Neural cell (in vitro differentiated cells): ENCODE measurements around the gene ST3GAL3. TPM values are rescaled to one million over a fixed set of nuclear protein-coding genes. Genes with fewer than 3 reads are reported as not detected.

Source experiments
- H2AFZ ChIP-seq: fragments of 200-600, 300-800 bp; sonication (generic), shearing (Covaris generic); 2 replicates; pipeline ENCODE4 v1.6.0; 2014; ENCODE audit warnings: low read depth, mild to moderate bottlenecking, antibody characterized with exemption, low read length, moderate library complexity
- H3F3A ChIP-seq: fragments of 200-600 bp; shearing (Covaris generic); 2 replicates; pipeline ENCODE4 v1.6.1; 2016; ENCODE audit warnings: mild to moderate bottlenecking, moderate library complexity, mixed read lengths, antibody characterized with exemption, low read length; ENCODE audit not compliant: insufficient read depth, poor library complexity, severe bottlenecking
- H3K27ac ChIP-seq: fragments of 200-600, 300-800 bp; sonication (generic), shearing (Covaris generic); 2 replicates; pipeline ENCODE4 v1.5.1; 2014; ENCODE audit warnings: mild to moderate bottlenecking, low read length, moderate library complexity
- H3K27me3 ChIP-seq: fragments of 300-800, 200-600 bp; sonication (generic), shearing (Covaris generic); 2 replicates; pipeline ENCODE4 v1.6.0; 2014; ENCODE audit warnings: mild to moderate bottlenecking, low read depth, low read length, moderate library complexity; ENCODE audit not compliant: insufficient read depth
- H3K36me3 ChIP-seq: fragments of 300-800, 200-600 bp; sonication (generic), shearing (Covaris generic); 2 replicates; pipeline ENCODE4 v1.5.1; 2014; ENCODE audit warnings: mild to moderate bottlenecking, antibody characterized with exemption, low read length, moderate library complexity; ENCODE audit not compliant: insufficient read depth
- H3K4me2 ChIP-seq: fragments of 300-800, 200-600 bp; sonication (generic), shearing (Covaris generic); 2 replicates; pipeline ENCODE4 v1.6.0; 2014; ENCODE audit warnings: mild to moderate bottlenecking, low read length
- H3K4me3 ChIP-seq: fragments of 300-800, 200-600 bp; sonication (generic), shearing (Covaris generic); 2 replicates; pipeline ENCODE4 v1.5.1; 2014; ENCODE audit warnings: mild to moderate bottlenecking, low read length, moderate library complexity
- H3K79me2 ChIP-seq: fragments of 200-600 bp; shearing (Covaris generic); replicated peaks from 2 replicates; pipeline ENCODE4 v1.6.0; 2014; ENCODE audit warnings: mild to moderate bottlenecking, low read length, moderate library complexity; ENCODE audit not compliant: insufficient read depth
- H3K9ac ChIP-seq: fragments of 300-800, 200-600 bp; sonication (generic), shearing (Covaris generic); 2 replicates; pipeline ENCODE4 v1.6.1; 2016; ENCODE audit warnings: mild to moderate bottlenecking, low read length, mixed read lengths
- H3K9me2 ChIP-seq: fragments of 200-600 bp; shearing (Covaris generic); 2 replicates; pipeline ENCODE4 v1.6.1; 2016; ENCODE audit warnings: mild to moderate bottlenecking, low read length, mixed read lengths; ENCODE audit not compliant: insufficient read depth
- H3K9me3 ChIP-seq: fragments of 200-600, 300-800 bp; sonication (generic), shearing (Covaris generic); 2 replicates; pipeline ENCODE4 v1.6.1; 2016; ENCODE audit warnings: mild to moderate bottlenecking, mixed run types, low read length, moderate library complexity, mixed read lengths
- H4K20me1 ChIP-seq: fragments of 200-600 bp; shearing (Covaris generic); 2 replicates; pipeline ENCODE4 v1.6.1; 2016; ENCODE audit warnings: mild to moderate bottlenecking, mixed run types; ENCODE audit not compliant: insufficient read depth
- EP300 ChIP-seq: fragments of 450-650 bp; conservative IDR thresholded peaks from 2 replicates; pipeline ENCODE4 v1.6.1; 2014; ENCODE audit warnings: antibody characterized with exemption, mild to moderate bottlenecking, moderate library complexity; ENCODE audit not compliant: poor library complexity, severe bottlenecking
- EZH2 ChIP-seq: fragments of 200-600, 300-800 bp; shearing (Covaris generic), sonication (generic); IDR thresholded peaks from 2 replicates; pipeline ENCODE4 v1.6.1; 2014; ENCODE audit warnings: antibody characterized with exemption, low read length, borderline replicate concordance, mild to moderate bottlenecking; ENCODE audit not compliant: insufficient read depth, poor library complexity, severe bottlenecking
- MXI1 ChIP-seq: fragments of 450-650 bp; conservative IDR thresholded peaks from 2 replicates; pipeline ENCODE4 v1.6.1; 2014; ENCODE audit warnings: antibody characterized with exemption, mild to moderate bottlenecking; ENCODE audit not compliant: poor library complexity, severe bottlenecking
- POLR2AphosphoS5 ChIP-seq: IDR thresholded peaks from 2 replicates; pipeline ENCODE4 v1.6.1; 2012
- RAD21 ChIP-seq: fragments of 450-650 bp; conservative IDR thresholded peaks from 2 replicates; pipeline ENCODE4 v1.6.1; 2014; ENCODE audit warnings: antibody characterized with exemption, mild to moderate bottlenecking, moderate library complexity
- SMC3 ChIP-seq: fragments of 450-650 bp; conservative IDR thresholded peaks from 2 replicates; pipeline ENCODE4 v1.6.1; 2014; ENCODE audit warnings: antibody characterized with exemption, mild to moderate bottlenecking, moderate library complexity; ENCODE audit not compliant: poor library complexity
- TAF1 ChIP-seq: IDR thresholded peaks from 2 replicates; pipeline ENCODE4 v1.6.1; 2012; ENCODE audit warnings: low read depth
- polyA plus RNA-seq: library from polyadenylated mRNA; depleted of rRNA; stranded (reverse); fragments of >200 nt; gene quantifications from 2 replicates; pipeline ENCODE4 v1.2.3, GENCODE V29; 2014
- TF ChIP-seq, protein P1 (sequence below): IDR thresholded peaks from 2 replicates; pipeline ENCODE4 v1.6.1; 2012; ENCODE audit warnings: borderline replicate concordance
- TF ChIP-seq, protein P2 (sequence below): fragments of 450-650 bp; IDR thresholded peaks from 2 replicates; pipeline ENCODE4 v1.5.1; 2014; ENCODE audit warnings: antibody characterized with exemption, mild to moderate bottlenecking, moderate library complexity; ENCODE audit not compliant: poor library complexity, severe bottlenecking

The ST3GAL3 gene
- polyA plus RNA-seq, 1 donor from 2014 or later: 36.8 TPM

DNA sequence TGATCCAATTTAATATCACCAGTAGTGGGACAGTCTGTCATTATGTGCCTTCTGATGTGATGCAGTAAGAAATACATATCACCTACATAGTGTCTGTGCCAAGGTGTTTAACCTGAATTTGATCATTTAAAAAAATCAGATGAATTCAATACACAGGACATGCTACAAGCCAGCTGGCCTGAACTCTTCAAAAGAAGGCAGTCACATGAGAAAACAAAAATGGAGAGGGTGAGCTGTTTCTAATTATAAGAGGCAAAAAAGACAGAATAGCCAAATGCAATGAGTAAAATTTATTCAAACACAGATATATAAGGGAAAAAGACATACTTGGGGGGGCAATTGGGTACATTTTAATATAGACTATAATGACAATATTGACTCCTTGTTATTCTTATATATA lies 66.5 kb downstream of the ST3GAL3 start:
- no peak for TF ChIP-seq EZH2
- no peaks in the 10 kb centered on the region for H3K27me3 ChIP-seq
- H3K9ac ChIP-seq: no peak overlapping the region
- H4K20me1 ChIP-seq: no peaks in the 10 kb centered on the region
- no peaks in the 10 kb centered on the region for H3K9me3 ChIP-seq
- H3K27ac ChIP-seq: no peak overlapping the region
- H3K79me2 ChIP-seq: no peaks in the 10 kb centered on the region
- H3K4me2 ChIP-seq: no peak overlapping the region
- no peaks in the 10 kb centered on the region for H3K36me3 ChIP-seq
- no peak overlapping the region for H3K4me3 ChIP-seq
- no peaks in the 10 kb centered on the region for H3K9me2 ChIP-seq
- H3F3A ChIP-seq: no peaks in the 10 kb centered on the region
- no peak overlapping the region for H2AFZ ChIP-seq

DNA sequence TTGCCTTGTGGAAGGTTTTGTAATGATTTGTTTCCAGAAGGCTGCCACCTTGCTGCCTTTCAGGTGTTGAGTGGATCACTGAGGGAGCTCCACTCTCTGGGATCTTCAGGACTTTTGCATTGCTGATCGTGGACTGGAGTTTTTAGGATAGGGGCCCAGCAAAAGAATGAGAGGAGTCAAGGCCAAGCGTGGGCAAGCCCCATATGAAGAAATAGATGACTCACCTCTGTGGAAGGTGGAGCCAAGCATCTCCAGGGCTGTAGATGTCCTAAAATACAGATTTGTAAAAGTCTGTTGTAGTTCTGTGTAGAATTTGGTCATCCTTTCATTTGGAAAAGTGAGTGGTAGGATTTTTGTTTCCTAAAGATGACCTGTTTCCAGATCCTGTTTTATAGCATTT lies 67.0 kb downstream of the ST3GAL3 start:
- H3F3A ChIP-seq: no peaks in the 10 kb centered on the region
- H3K27me3 ChIP-seq: no peaks in the 10 kb centered on the region
- H2AFZ ChIP-seq: no peak overlapping the region
- H4K20me1 ChIP-seq: no peaks in the 10 kb centered on the region
- H3K4me3 ChIP-seq: no peak overlapping the region
- no peaks in the 10 kb centered on the region for H3K79me2 ChIP-seq
- no peaks in the 10 kb centered on the region for H3K36me3 ChIP-seq
- H3K27ac ChIP-seq: no peak overlapping the region
- TF ChIP-seq, protein P1, sequence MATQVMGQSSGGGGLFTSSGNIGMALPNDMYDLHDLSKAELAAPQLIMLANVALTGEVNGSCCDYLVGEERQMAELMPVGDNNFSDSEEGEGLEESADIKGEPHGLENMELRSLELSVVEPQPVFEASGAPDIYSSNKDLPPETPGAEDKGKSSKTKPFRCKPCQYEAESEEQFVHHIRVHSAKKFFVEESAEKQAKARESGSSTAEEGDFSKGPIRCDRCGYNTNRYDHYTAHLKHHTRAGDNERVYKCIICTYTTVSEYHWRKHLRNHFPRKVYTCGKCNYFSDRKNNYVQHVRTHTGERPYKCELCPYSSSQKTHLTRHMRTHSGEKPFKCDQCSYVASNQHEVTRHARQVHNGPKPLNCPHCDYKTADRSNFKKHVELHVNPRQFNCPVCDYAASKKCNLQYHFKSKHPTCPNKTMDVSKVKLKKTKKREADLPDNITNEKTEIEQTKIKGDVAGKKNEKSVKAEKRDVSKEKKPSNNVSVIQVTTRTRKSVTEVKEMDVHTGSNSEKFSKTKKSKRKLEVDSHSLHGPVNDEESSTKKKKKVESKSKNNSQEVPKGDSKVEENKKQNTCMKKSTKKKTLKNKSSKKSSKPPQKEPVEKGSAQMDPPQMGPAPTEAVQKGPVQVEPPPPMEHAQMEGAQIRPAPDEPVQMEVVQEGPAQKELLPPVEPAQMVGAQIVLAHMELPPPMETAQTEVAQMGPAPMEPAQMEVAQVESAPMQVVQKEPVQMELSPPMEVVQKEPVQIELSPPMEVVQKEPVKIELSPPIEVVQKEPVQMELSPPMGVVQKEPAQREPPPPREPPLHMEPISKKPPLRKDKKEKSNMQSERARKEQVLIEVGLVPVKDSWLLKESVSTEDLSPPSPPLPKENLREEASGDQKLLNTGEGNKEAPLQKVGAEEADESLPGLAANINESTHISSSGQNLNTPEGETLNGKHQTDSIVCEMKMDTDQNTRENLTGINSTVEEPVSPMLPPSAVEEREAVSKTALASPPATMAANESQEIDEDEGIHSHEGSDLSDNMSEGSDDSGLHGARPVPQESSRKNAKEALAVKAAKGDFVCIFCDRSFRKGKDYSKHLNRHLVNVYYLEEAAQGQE: no peak
- TF ChIP-seq MXI1 (no peak), TAF1 (no peak), SMC3 (no peak), EP300 (no peak), RAD21 (no peak), EZH2 (no peak), POLR2AphosphoS5 (no peak)
- TF ChIP-seq, protein P2, sequence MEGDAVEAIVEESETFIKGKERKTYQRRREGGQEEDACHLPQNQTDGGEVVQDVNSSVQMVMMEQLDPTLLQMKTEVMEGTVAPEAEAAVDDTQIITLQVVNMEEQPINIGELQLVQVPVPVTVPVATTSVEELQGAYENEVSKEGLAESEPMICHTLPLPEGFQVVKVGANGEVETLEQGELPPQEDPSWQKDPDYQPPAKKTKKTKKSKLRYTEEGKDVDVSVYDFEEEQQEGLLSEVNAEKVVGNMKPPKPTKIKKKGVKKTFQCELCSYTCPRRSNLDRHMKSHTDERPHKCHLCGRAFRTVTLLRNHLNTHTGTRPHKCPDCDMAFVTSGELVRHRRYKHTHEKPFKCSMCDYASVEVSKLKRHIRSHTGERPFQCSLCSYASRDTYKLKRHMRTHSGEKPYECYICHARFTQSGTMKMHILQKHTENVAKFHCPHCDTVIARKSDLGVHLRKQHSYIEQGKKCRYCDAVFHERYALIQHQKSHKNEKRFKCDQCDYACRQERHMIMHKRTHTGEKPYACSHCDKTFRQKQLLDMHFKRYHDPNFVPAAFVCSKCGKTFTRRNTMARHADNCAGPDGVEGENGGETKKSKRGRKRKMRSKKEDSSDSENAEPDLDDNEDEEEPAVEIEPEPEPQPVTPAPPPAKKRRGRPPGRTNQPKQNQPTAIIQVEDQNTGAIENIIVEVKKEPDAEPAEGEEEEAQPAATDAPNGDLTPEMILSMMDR: no peak
- no peaks in the 10 kb centered on the region for H3K9me2 ChIP-seq
- no peaks in the 10 kb centered on the region for H3K9me3 ChIP-seq
- no peak overlapping the region for H3K9ac ChIP-seq
- no peak overlapping the region for H3K4me2 ChIP-seq
